ENCODE measurements around the gene CCDC50.

The CCDC50 gene

DNA sequence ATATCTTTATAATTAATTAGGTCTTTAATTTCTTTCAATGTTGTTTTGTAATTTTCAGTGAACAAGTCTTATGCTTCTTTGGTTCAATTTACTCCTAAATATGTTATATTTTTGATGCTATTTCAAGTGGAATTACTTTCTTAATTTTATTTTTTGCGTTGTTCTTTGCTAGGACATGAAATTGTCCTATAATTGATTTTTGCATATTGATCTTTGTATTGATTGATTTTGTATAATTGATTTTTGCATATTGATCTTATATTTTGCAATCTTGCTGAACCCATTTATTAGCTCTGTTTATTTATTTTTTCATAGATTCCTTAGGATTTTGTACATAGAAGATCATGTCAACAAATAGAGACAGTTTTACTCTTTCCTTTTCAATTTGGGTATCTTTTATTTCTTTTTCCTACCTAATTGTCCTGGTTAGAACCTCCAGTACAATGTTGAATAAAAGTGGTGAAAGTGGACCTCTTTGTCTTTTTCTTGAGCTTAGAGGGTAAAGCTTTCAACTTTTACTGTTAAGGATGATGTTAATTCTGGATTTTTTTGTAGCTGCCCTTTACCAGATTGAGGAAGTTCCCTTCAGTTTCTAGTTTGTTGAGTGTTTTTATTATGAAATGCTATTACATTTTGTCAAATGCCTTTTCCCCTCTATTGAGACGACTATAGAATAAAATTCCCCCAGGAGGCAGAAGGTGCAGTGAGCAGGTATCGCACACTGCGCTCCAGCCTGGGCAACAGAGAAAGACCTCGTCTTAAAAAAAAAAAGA is 36.8 kb upstream of the CCDC50 start:
- DNase-seq (ENCODE audit: low read depth), result no peak
- H3K4me3 ChIP-seq (ENCODE audit: low read depth, low read length), result no peak overlapping the region
- TF ChIP-seq, protein P1, sequence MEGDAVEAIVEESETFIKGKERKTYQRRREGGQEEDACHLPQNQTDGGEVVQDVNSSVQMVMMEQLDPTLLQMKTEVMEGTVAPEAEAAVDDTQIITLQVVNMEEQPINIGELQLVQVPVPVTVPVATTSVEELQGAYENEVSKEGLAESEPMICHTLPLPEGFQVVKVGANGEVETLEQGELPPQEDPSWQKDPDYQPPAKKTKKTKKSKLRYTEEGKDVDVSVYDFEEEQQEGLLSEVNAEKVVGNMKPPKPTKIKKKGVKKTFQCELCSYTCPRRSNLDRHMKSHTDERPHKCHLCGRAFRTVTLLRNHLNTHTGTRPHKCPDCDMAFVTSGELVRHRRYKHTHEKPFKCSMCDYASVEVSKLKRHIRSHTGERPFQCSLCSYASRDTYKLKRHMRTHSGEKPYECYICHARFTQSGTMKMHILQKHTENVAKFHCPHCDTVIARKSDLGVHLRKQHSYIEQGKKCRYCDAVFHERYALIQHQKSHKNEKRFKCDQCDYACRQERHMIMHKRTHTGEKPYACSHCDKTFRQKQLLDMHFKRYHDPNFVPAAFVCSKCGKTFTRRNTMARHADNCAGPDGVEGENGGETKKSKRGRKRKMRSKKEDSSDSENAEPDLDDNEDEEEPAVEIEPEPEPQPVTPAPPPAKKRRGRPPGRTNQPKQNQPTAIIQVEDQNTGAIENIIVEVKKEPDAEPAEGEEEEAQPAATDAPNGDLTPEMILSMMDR (conservative IDR thresholded peaks at IDR 0.05; ENCODE audit: low read depth, low read length), result no peak

DNA sequence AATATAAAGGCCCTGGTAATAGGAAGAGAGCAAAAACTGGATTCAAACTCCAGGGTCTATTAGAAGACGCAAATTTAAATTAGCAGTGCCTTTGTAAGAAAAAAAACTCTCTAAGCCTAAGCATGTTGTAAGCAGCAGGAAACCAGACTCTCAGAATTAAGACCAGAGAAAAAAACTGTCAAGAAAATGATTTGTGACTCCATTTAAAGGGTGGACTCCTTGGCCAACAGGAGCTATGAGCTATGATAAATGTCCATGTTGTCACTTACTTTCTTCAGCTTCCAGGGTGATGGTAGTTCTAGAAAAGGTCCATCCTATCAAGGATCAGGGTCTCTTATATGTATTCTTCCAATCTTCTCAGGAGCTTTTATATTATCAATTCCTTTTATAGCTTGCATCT is 34.9 kb upstream of the CCDC50 start:
- DNase-seq (ENCODE audit: low read depth), result no peak
- no peak overlapping the region for H3K4me3 ChIP-seq (ENCODE audit: low read depth, low read length)
- TF ChIP-seq, protein P1 (conservative IDR thresholded peaks at IDR 0.05; ENCODE audit: low read depth, low read length), result no peak

DNA sequence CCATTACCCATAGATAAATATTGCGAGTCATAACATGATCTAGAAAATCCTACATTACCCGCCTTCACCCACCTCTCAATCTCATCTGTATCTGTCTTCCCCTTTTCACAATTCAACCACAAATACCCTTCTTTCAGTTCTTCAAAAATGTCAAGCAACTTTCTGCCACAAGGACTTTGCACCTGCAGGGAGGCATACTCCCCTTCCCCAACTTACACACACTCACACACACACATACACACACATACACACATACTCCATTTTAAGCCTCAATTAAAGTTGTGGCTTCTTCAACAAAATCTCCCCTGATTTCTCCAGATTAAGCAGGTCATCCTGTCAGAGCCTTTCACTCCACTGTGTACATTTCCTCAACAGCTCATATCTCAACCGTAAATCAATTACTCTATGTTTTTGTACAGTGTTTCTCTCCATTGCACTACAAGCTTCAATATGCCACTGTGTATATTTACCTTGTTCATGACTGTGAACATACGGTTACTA is 33.1 kb upstream of the CCDC50 start:
- H3K4me3 ChIP-seq (ENCODE audit: low read depth, low read length), result no peak overlapping the region
- no peak for DNase-seq (ENCODE audit: low read depth)

DNA sequence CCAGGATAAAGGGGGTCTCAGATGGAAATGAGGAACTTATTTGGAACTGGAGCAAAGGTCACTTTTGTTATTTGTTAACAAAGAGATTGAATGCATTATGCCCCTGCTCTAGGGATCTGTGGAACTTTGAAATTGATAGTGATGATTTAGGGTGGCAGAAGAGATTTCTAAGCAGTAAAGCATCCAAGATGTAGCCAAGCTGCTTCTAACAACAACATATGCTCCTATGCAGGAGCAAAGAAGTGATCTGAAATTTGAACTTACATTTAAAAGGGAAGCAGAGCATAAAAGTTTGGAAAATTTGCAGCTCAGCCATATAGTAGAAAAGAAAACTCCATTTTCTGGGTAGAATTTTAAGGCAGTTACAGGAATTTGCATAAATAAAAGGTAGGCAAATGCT is 30.3 kb upstream of the CCDC50 start:
- no peak overlapping the region for H3K4me3 ChIP-seq (ENCODE audit: low read depth, low read length)
- TF ChIP-seq, protein P1 (conservative IDR thresholded peaks at IDR 0.05; ENCODE audit: low read depth, low read length), result no peak
- DNase-seq (ENCODE audit: low read depth), result no peak

More for the DNA sequence above, 33.1 kb upstream of the CCDC50 start:
- TF ChIP-seq, protein P1 (conservative IDR thresholded peaks at IDR 0.05; ENCODE audit: low read depth, low read length), result no peak

DNA sequence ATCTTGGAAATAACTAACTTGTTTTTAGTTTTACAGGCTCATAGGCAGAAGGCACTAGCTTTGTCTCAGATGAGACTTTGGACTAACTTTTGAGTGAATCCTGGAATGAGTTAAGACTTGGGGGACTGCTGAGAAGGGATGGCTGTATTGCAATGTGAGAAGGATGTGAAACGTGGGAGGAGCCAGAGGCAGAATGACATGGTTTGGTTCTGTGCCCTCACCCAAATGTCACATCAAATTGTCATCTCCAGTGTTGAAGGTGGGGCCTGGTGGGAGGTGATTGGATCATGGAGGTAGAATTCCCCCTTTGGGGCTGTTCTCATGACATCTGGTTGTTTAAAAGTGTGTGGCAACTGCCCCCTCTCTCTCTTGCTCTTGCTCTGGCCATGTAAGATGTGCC is 28.8 kb upstream of the CCDC50 start:
- TF ChIP-seq, protein P1 (conservative IDR thresholded peaks at IDR 0.05; ENCODE audit: low read depth, low read length), result no peak
- H3K4me3 ChIP-seq (ENCODE audit: low read depth, low read length), result no peak overlapping the region
- no peak for DNase-seq (ENCODE audit: low read depth)

DNA sequence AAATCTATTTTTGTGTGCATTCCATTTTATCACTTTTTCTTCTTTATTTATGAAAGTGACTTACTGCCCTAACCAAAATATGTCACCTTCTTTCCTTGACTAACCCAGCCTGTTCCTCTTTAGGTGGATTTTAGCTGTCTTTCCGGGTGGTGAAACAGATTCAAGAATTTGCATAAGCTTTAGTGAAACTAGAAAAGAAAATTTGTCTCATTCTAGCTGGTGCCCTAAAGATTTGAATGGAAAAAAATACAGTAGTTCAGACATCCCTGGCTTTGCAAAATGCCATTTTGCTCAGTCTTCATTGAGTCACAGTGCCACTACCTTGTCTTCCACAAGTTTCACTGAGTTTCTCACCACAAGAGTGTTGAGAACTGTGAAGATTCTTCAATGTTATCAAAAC is 28.2 kb upstream of the CCDC50 start:
- no peak for DNase-seq (ENCODE audit: low read depth)
- TF ChIP-seq, protein P1 (conservative IDR thresholded peaks at IDR 0.05; ENCODE audit: low read depth, low read length), result no peak

More for the DNA sequence above, 28.2 kb upstream of the CCDC50 start:
- no peak overlapping the region for H3K4me3 ChIP-seq (ENCODE audit: low read depth, low read length)

All from choroid plexus epithelial cell (primary cell).